Measurements from ENCODE around the gene SLC4A9. TPM values are rescaled to one million over a fixed set of nuclear protein-coding genes. Genes with fewer than 3 reads are reported as not detected.
"Not testable (repeated sequence)": the region's sequence is repeated elsewhere in the genome, so short reads cannot be mapped to it uniquely, and the experiment has no call there.

Gene SLC4A9
- polyA plus RNA-seq, 4 donors = not detected

- not testable (repeated sequence) for H3K27me3 ChIP-seq (ENCODE audit: control insufficient read depth in 3 of 3, insufficient read depth in 3 of 3, low read length in 3 of 3); FAIRE-seq; H3K9me3 ChIP-seq (ENCODE audit: control insufficient read depth in 2 of 2, insufficient read depth in 1 of 2, low read depth in 1 of 2, low read length in 1 of 2); H3K4me3 ChIP-seq (ENCODE audit: low read depth in 1 of 3, low read length in 3 of 3); H3K27ac ChIP-seq (ENCODE audit: low read depth in 1 of 3, low read length in 2 of 3); DNase-seq; H3K4me1 ChIP-seq (ENCODE audit: control insufficient read depth in 3 of 3, insufficient read depth in 2 of 3, low read depth in 1 of 3, low read length in 2 of 3)
- peaks cover 0 to 17% (median 0%) of the 10 kb centered on the region in 3 donors for H3K36me3 ChIP-seq (ENCODE audit: control insufficient read depth in 3 of 3, insufficient read depth in 2 of 3, low read depth in 1 of 3, low read length in 3 of 3)
- 85 to 87% (median 87%) methylated on average over 7 of the region's 7 CpGs for WGBS, 3 donors
Observed at GRCh38 chr5:140421375-140421774, 61.4 kb downstream of the SLC4A9 start.

GRCh38 chr5:140423609-140424008 is 63.6 kb downstream of the SLC4A9 start:
- H3K9me3 ChIP-seq (ENCODE audit: control insufficient read depth in 2 of 2, insufficient read depth in 1 of 2, low read depth in 1 of 2, low read length in 1 of 2) = no peaks in the 10 kb centered on the region
- H3K27ac ChIP-seq (ENCODE audit: low read depth in 1 of 3, low read length in 2 of 3) = no peak overlapping the region
- H3K4me3 ChIP-seq (ENCODE audit: low read depth in 1 of 3, low read length in 3 of 3) = no peak overlapping the region
- no peak for DNase-seq
- FAIRE-seq = no peak
- 87 to 94% (median 88%) methylated on average over 2 of the region's 2 CpGs for WGBS, 3 donors
- no peaks in the 10 kb centered on the region for H3K4me1 ChIP-seq (ENCODE audit: control insufficient read depth in 3 of 3, insufficient read depth in 2 of 3, low read depth in 1 of 3, low read length in 2 of 3)
- H3K27me3 ChIP-seq (ENCODE audit: control insufficient read depth in 3 of 3, insufficient read depth in 3 of 3, low read length in 3 of 3) = no peaks in the 10 kb centered on the region
- peaks cover 0 to 14% (median 0%) of the 10 kb centered on the region in 3 donors for H3K36me3 ChIP-seq (ENCODE audit: control insufficient read depth in 3 of 3, insufficient read depth in 2 of 3, low read depth in 1 of 3, low read length in 3 of 3)

GRCh38 chr5:140424135-140424534 is 64.1 kb downstream of the SLC4A9 start:
- Histone ChIP-seq H3K9me3 (ENCODE audit: control insufficient read depth in 2 of 2, insufficient read depth in 1 of 2, low read depth in 1 of 2, low read length in 1 of 2) (no peaks in the 10 kb centered on the region), H3K4me3 (ENCODE audit: low read depth in 1 of 3, low read length in 3 of 3) (no peak overlapping the region), H3K4me1 (ENCODE audit: control insufficient read depth in 3 of 3, insufficient read depth in 2 of 3, low read depth in 1 of 3, low read length in 2 of 3) (no peaks in the 10 kb centered on the region), H3K27me3 (ENCODE audit: control insufficient read depth in 3 of 3, insufficient read depth in 3 of 3, low read length in 3 of 3) (no peaks in the 10 kb centered on the region), H3K27ac (ENCODE audit: low read depth in 1 of 3, low read length in 2 of 3) (no peak overlapping the region), H3K36me3 (ENCODE audit: control insufficient read depth in 3 of 3, insufficient read depth in 2 of 3, low read depth in 1 of 3, low read length in 3 of 3) (peaks cover 0 to 14% (median 0%) of the 10 kb centered on the region in 3 donors)
- DNase-seq (no peak), FAIRE-seq (no peak)
- WGBS, 3 donors = 64 to 74% (median 71%) methylated on average over 3 of the region's 3 CpGs

Other genes with a start within 250 kb of the SLC4A9 start
- 10 to 100 TPM in 1 of 4 donors, 1 to 10 TPM in 3; 4.8 to 15.8 (median 8.3) TPM for gene PURA, start 246.1 kb upstream of the SLC4A9 start, polyA plus RNA-seq
- gene IGIP, start 234.3 kb upstream of the SLC4A9 start, polyA plus RNA-seq = 10 to 100 TPM in 1 of 4 donors, 1 to 10 TPM in 3; 4.6 to 10.1 (median 7.9) TPM
- 100 to 1,000 TPM in 3 of 4 donors, 10 to 100 TPM in 1; 94.4 to 884 (median 546) TPM for gene CYSTM1, start 185.0 kb upstream of the SLC4A9 start, polyA plus RNA-seq
- gene PFDN1, start 57.1 kb upstream of the SLC4A9 start, polyA plus RNA-seq = 10 to 100 TPM; 53.8 to 73.1 (median 66.8) TPM
- 10 to 100 TPM in 3 of 4 donors, 1 to 10 TPM in 1; 2.1 to 18.1 (median 13.8) TPM for gene HBEGF, start 13.6 kb upstream of the SLC4A9 start, polyA plus RNA-seq
- gene ANKHD1, start 41.6 kb downstream of the SLC4A9 start, polyA plus RNA-seq = 100 to 1,000 TPM in 1 of 4 donors, 10 to 100 TPM in 3; 44.2 to 136 (median 61.9) TPM
- gene EIF4EBP3, start 187.5 kb downstream of the SLC4A9 start, polyA plus RNA-seq = 10 to 100 TPM; 20.2 to 100.0 (median 60.7) TPM
- 10 to 100 TPM; 19.0 to 49.9 (median 32.3) TPM for gene SRA1, start 197.3 kb downstream of the SLC4A9 start, polyA plus RNA-seq
- 10 to 100 TPM in 3 of 4 donors, 1 to 10 TPM in 1; 9.5 to 22.9 (median 17.4) TPM for gene APBB3, start 204.4 kb downstream of the SLC4A9 start, polyA plus RNA-seq
- gene SLC35A4, start 204.6 kb downstream of the SLC4A9 start, polyA plus RNA-seq = 10 to 100 TPM; 35.7 to 74.6 (median 57.9) TPM